Right cardiac atrium (tissue), 5 donors: ENCODE data around the gene COX17. TPM values are rescaled to one million over a fixed set of nuclear protein-coding genes. Genes with fewer than 3 reads are reported as not detected.

Experiments used
- polyA plus RNA-seq: library from polyadenylated mRNA; stranded (reverse); fragments of 200-250 nt; gene quantifications from one replicate; pipeline ENCODE4 v1.2.3, GENCODE V29; 2013
- total RNA-seq, 4 donors: library from RNA; stranded (reverse); fragmentation: NEBNext Ultra II Directional; extraction: Animal tissue kit (Norgen Biotek cat#: 25700); gene quantifications; one replicate each; pipeline ENCODE4 v1.2.1, GENCODE V29; 2021
- donor health status: healthy with polysubstance abuse.
- donor health status: DM: no; HTN: yes; CAD: no.
- donor health status: DM: no; HTN: no; CAD: no.
- donor health status: DM: no; HTN: yes; CAD: no; lungs with severe emphysema.
- donor health status: DM: yes; HTN: yes; CAD: no.

The COX17 gene
- total and polyA plus RNA-seq, 5 donors = 108 to 622 (median 132) TPM

Other genes starting within 250 kb of the COX17 start
- gene TMEM39A, start 213.8 kb downstream of the COX17 start, total RNA-seq = 10 to 100 TPM; 18.4 to 36.0 (median 24.3) TPM
- 6.7 TPM for gene TMEM39A, start 213.8 kb downstream of the COX17 start, polyA plus RNA-seq
- 10 to 100 TPM in 1 of 4 donors, 1 to 10 TPM in 3; 5.9 to 14.1 (median 7.6) TPM for gene POGLUT1, start 208.4 kb downstream of the COX17 start, total RNA-seq
- 4.5 TPM for gene POGLUT1, start 208.4 kb downstream of the COX17 start, polyA plus RNA-seq
- gene TIMMDC1, start 178.9 kb downstream of the COX17 start, total RNA-seq = 100 to 1,000 TPM; 205 to 254 (median 232) TPM
- 146 TPM for gene TIMMDC1, start 178.9 kb downstream of the COX17 start, polyA plus RNA-seq
- gene CD80, start 117.8 kb downstream of the COX17 start, total RNA-seq = under 1 TPM in 3 of 4 donors, not detected in 1; 0.17 to 0.54 (median 0.26) TPM
- gene CD80, start 117.8 kb downstream of the COX17 start, polyA plus RNA-seq = 0.14 TPM
- 10 to 100 TPM in 3 of 4 donors, 1 to 10 TPM in 1; 9.5 to 11.9 (median 10.3) TPM for gene ADPRH, start 97.9 kb downstream of the COX17 start, total RNA-seq
- 6.5 TPM for gene ADPRH, start 97.9 kb downstream of the COX17 start, polyA plus RNA-seq
- gene PLA1A, start 79.5 kb downstream of the COX17 start, total RNA-seq = 1 to 10 TPM; 4.3 to 7.5 (median 5.5) TPM
- 4.4 TPM for gene PLA1A, start 79.5 kb downstream of the COX17 start, polyA plus RNA-seq
- gene POPDC2, start 16.8 kb downstream of the COX17 start, total RNA-seq = 100 to 1,000 TPM; 348 to 827 (median 453) TPM
- 504 TPM for gene POPDC2, start 16.8 kb downstream of the COX17 start, polyA plus RNA-seq
- 1 to 10 TPM in 3 of 4 donors, under 1 TPM in 1; 0.80 to 1.7 (median 1.3) TPM for gene CFAP91, start 25.6 kb upstream of the COX17 start, total RNA-seq
- gene CFAP91, start 25.6 kb upstream of the COX17 start, polyA plus RNA-seq = 0.50 TPM
- under 1 TPM in 1 of 4 donors, not detected in 3; 0.18 TPM for gene NR1I2, start 104.7 kb upstream of the COX17 start, total RNA-seq
- gene NR1I2, start 104.7 kb upstream of the COX17 start, polyA plus RNA-seq = 0.07 TPM